ENCODE data around the gene UBE2E3. TPM values are rescaled to one million over a fixed set of nuclear protein-coding genes. Genes with fewer than 3 reads are reported as not detected.
"Not testable (repeated sequence)": the region's sequence is repeated elsewhere in the genome, so short reads cannot be mapped to it uniquely, and the experiment has no call there.

Gene UBE2E3
- total RNA-seq, 1 experiment from 2014 or later, result 60.7 TPM

DNA sequence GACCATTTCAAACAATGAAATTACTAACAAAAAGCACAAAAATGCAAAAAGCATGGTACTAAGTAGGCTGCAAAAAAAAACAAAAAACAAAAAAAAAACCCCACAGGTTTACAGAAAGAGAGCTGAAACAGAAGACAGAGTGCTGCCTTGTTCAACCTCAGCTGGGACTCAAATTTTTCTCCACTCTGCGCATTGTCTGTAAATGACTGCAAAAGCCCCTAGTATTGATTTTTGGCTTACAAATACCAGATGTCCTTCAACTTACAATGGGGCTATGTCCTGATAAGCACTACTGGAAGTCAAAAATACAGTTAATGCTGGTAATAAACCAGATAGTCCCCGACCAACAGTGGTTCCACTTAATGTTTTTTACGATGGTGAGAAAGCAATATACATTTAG, 42.2 kb downstream of the UBE2E3 start:
- DNase-seq (ENCODE audit: extremely low read depth, low read depth), result no peak

DNA sequence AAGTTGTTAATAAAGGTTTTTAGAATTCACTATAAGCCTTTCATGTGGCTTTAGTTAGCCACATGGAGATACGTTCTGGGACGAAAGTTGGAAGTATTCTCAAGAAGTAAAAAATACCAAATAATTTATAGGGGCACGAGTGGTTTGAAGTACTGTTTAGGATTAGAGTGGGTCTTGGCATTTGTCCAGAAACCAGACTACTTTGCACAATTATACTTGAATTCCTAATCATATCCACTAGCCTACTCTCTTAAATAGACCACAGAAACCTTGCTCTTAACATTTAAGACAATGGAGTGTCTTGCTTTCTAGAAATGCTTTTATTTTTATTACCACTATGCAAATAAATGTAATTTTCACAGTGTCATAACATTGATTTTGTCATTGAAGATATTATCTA, 44.6 kb downstream of the UBE2E3 start:
- no peak for DNase-seq (ENCODE audit: extremely low read depth, low read depth)

DNA sequence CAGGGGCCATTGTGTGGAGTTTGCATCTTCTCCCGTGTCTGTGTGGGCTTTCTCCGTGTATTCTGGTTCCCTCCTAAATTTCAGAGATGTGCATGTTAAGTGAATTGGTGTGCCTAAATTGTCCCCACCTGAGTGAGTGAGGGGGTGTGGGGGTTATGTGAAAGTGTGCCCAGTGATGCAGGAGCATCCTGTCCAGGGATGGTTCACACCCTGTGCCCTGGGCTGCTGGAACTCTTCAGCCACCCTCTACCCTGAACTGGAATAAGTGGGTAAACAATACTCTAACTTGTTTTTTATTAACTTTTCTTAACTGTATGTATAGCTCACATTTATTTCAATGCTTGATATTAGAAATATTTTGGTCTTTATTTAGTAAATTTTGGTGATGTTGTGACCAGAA, 56.0 kb downstream of the UBE2E3 start:
- no peak for DNase-seq (ENCODE audit: extremely low read depth, low read depth)

DNA sequence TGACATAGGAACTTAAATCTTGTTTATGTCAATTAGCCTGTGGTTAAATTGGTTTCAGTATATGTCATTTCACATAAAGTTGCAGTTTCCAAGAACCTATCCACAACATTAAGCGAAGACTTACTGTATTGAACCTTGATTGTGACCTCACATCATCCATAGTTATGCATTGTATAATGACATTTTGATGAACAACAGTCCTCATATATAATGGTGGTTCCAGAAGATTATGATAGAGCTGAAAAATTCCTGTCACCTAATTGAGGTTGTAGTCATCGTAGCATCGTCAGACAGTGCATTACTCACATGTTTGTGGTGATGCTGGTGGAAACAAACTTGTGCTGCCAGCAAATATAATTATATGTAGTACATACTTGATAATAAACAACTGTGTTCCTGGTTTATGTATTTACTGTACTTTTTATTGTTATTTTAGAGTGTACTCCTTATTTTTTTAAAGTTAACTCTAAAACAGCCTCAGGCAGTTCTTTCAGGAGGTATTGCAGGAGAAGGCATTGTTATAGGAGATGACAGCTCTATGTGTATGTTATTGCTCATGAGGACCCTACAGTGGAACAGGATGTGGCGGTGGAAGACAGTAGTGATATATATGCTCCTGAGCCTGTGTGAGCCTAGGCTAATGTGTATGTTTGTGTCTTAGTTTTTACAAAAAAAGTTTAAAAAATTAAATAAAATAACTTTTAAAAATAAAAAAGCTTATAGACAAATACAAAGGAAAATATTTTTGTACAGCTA, 56.6 kb downstream of the UBE2E3 start:
- DNase-seq (ENCODE audit: extremely low read depth, low read depth), result peak; percentile 58

DNA sequence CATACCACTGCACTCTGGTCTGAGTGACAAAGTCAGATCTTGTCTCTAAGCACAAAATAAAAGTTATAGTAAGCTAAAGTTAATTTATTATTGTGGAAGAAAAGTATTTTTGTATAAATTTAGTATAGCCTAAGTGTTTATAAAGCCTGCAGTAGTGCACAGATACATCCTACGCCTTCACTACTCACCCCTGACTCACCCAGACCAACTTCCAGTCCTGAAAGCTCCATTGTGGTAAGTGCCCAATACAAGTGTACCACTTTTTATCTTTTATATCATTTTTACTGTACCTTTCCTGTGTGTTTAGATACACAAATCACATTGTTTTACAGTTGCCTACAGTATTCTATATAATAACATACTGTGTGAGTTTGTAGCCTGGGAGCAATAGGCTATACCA, 57.5 kb downstream of the UBE2E3 start:
- no peak for DNase-seq (ENCODE audit: extremely low read depth, low read depth)

DNA sequence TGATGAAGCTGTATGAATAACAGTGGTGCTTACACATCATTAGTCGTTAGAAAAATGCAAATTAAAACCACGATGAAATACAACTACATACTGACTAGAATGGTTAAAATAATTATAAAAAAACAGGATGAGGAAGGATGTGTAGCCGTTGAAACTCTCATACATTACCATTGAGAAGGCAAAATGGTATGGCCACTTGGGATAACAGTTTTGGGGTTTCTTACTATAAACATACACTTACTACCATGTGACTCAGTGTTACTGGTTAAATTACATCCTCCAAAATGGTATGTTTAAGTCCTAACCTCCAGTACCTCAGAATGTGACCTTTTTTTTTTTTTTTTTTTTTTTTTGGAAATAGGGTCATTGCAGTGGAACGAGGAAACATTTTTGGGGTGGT, 58.4 kb downstream of the UBE2E3 start:
- no peak for DNase-seq (ENCODE audit: extremely low read depth, low read depth)

DNA sequence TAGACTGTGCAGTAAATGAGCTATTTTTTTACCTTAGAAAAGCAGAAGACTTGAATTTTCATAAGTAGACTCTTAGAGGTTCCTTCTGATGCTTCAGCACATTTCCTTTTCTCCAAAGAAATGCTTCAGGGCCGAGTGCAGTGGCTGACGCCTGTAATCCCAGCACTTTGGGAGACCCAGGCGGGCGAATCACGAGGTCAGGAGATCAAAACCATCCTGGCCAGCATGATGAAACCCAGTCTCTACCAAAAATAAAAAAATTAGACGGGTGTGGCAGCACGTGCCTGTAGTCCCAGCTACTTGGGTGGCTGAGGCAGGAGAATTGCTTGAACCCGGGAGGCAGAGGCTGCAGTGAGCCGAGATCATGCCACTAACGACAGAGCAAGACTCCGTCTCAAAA, 60.4 kb downstream of the UBE2E3 start:
- DNase-seq (ENCODE audit: extremely low read depth, low read depth), result not testable (repeated sequence)

DNA sequence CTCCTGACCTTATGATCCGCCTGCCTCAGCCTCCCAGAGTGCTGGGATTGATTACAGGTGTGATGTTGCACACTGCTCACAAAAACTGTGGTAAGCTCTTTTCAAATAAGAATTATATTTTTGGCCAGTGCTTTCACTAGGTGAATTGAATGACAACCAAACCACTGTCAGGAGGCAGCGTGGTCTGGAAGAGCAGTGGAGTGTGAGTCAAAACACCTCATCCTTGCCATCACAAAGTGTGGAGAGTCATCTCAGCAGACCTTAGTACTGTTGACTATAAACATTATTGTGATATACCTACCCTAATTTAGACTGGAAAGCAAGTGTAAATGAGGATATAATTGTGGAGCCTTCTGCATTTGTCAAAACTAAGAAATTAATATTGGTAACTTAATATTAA, 61.3 kb downstream of the UBE2E3 start:
- DNase-seq (ENCODE audit: extremely low read depth, low read depth), result no peak

DNA sequence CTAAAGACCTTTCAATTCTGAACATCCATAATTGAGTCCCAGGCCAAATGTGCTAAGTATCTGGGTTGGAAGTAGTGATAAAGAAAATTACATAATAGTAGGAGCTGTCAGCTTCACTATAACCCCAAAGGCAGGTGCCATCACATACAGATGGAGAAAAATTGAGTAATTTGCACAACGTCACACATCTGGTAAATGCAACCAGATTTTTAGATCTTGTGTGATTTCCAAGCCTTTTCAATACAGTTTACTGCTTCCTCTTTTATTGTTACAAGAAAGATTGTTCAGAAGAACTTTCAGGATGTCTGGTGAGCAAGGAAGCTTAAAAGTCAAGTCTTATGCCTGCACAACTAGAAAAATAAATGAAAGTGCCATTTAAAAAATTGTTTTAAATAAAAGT, 62.3 kb downstream of the UBE2E3 start:
- no peak for DNase-seq (ENCODE audit: extremely low read depth, low read depth)

DNA sequence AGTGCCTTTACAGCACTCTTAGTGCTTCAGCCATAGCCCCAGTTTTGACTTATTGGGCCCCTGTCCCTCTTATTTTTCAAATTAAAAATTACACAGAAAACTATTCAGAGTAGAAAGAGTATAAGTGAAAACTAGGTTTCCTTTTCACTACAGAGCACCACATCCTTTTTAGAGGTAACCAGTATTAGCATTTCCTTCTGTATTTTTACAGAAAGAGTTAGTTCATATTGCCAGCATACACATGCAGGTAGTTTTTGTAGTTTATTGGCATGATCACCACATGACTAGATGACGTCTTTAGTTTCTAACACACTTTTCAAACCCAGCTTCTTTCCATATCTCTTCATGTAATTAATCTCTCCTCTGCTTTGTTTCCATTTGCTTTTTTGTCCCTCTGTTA, 66.4 kb downstream of the UBE2E3 start:
- DNase-seq (ENCODE audit: extremely low read depth, low read depth), result no peak

DNA sequence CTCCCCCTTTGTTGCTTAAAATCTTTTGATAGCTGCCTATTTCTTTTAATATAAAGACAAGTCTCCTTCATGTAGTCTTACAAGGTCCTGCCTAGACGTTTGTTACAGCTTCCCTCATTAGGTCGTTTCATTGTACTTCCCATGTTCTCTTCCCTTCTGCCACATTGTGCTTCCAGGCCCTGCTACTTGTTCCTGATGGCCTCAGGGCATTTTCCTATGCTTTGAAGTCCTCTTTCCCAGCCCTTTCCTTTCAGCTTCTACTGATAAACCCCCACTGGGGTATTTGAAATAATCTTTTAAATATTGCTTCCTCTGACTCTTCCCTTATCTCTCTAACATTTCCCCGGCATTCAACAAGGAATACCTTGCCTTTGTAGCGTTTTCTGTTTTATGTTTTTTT, 67.4 kb downstream of the UBE2E3 start:
- DNase-seq (ENCODE audit: extremely low read depth, low read depth), result no peak

DNA sequence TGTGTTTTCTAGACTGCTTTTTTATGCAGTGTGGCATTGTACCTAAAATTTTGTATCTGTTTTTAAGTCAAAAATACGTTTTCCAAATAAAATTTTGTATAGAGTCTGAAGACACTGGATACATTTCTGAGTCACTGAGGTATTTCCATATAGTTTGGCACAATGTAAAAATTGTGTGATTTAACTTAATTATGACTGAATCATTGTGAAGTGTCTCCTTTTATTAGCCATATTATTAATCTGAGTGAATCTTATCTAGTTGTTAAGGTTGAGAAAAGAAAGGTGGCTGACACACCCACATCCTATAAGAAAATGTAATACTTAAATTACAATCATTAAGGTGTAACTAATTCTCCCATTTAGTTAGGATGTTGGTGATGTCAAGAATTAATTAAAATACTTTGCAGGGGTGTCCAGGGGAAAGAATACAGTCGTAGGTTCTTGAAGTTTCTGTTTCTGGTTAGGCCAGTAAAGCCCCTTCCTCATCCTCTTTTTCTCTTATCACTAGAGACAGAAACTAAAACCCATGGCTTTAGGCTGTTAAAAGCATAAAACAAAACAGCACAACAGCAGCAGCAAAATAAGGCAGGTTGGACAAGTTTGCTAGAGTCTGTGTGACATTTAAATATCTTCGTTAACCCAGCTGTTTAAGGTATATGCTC, 71.6 kb downstream of the UBE2E3 start:
- no peak for DNase-seq (ENCODE audit: extremely low read depth, low read depth)

DNA sequence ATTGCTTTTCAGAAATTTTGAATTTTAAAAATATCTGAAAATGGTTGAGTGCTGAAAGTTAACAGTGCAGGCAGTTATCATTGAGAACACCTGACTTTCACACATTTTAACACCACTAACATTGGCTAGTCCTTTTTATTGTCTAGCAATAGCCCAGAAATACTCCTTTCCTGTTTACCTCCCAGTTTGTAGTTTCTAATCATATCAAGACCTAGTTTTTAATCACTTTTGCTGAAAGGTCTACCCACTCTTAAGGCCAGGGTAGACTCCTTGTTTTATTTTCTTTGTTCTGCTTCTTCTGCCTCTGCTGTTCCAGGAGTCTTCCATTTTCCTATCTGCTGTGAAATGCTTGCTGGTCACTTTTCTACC, 72.1 kb downstream of the UBE2E3 start:
- DNase-seq (ENCODE audit: extremely low read depth, low read depth), result no peak

DNA sequence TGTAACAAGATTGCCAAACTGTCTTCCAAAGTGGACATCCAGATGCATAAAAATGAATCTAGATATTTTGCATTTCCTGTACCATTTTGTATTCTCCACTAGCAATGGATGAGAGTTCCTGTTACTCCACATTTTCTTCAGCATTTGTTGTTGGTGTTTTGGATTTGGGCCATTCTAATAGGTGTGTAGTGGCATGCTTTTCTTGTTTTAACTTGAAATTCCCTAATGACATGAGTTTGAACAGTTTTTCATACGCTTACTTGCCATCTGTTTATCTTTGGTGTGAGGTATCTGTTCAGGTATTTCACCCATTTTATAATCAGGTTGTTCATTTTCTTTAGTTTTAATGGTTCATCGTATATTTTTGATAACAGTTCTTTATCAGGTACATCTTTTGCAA, 73.9 kb downstream of the UBE2E3 start:
- no peak for DNase-seq (ENCODE audit: extremely low read depth, low read depth)

DNA sequence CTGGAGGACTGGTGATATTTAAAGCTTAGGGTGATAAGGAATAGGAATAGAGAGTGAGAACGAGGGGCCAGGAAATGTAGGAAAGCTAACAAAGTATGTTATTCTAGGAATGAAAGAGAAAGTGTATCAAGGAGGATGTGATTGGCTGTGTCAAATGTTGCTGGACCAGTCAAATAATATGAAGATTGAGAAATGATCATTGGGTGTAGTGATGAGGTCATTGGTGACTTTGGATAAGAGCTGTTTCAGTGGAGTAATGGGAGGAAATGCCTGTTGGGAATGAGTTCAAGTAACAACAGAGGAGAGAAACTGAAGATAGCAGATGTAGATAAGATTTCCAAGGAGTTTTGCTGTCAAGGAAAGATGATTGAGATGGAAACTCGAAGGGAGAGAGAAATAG, 74.4 kb downstream of the UBE2E3 start:
- DNase-seq (ENCODE audit: extremely low read depth, low read depth), result no peak

DNA sequence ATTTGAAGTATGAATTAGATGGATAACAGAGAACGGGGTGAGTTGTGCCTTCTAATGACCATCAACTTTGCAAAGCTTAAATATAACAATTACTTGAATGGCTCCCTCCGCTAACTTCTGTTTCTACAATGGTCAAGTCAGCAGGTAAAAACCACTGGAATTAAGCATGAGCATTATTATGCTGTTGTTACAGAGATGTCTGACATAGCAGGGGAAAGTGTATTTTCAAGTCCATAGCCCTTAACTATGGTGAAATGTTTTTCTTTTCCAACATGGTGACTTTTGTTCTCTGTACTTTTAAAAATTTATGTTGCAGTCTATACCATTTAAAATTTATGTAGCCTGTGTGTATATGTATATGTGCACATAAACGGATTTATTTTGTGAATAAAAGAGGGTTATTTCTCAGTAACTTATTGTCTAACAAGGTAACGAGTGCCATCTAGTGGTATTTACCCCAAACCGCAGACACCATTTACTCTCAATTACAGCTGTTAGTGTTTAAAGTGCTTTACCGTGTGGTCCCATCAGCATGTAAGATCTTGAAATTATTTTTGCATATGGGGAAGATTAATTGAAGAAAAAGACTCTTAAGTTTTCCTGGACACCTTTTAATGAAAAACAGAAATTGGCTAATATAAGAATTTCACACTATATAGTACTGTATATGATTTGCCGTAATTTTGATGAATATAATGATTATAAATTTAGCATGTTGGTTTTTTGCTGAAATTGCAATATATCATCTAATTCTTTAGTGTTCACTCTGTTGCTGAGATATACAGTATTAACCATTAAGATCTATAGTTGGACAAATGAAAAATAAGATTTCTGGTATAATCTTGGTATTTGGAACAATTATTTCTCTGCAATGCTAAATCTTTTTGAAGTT, 78.2 kb downstream of the UBE2E3 start:
- DNase-seq (ENCODE audit: extremely low read depth, low read depth), result peak; percentile 50

DNA sequence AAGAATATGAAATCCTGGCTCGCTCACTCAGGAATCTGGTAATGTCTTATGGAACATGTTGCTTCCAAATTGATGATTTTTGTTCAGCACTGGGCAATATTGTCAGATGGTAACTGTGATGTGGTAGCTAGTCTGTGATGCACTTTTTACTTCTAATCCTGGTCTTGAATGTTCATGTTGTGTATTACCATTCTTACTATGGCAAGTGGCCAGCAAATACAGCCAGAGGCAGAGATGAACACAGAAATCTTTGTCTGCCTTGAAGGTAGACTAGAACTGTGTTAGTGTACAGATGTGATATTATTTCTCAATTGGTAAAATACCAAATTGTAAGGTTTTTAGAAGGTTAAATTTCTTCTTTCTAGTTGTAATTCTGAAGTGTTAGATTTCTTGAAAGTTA, 83.3 kb downstream of the UBE2E3 start:
- DNase-seq (ENCODE audit: extremely low read depth, low read depth), result no peak

DNA sequence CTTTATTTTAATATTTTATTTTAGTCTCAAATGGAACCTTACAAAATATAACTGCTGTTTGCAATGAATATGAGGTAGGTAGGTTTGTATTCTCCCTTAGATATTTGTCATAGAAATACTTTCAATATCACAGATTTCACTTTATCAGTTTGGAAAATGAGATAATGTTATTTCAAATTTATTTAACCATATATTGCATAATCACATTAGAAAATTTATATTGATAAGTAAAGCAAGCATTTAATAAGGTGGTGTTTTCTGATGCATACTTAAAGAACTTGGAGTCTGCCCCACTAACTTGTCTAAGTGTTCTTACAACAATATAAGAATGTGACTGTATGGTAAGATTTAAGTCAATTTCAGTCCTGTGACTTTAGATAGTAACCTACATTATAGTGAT, 85.1 kb downstream of the UBE2E3 start:
- no peak for DNase-seq (ENCODE audit: extremely low read depth, low read depth)

DNA sequence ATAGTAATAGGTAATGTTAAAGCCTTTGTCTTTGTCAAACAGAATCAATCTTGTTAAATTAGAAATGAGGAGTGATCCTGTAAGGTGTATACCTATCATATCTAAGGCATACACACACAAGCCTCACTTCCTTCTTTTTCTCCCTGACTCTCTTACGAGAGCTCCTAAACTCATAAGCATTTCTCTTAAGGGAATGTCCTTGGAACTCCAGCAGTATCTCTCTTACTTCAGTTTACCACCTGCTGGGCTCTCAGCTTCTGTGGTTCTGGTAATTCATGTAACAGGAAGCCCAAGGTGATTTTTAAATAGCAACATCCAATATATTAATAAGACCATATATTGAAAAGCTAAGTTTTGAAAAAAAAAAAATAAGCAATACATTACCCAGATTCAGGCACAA, 85.9 kb downstream of the UBE2E3 start:
- DNase-seq (ENCODE audit: extremely low read depth, low read depth), result no peak

DNA sequence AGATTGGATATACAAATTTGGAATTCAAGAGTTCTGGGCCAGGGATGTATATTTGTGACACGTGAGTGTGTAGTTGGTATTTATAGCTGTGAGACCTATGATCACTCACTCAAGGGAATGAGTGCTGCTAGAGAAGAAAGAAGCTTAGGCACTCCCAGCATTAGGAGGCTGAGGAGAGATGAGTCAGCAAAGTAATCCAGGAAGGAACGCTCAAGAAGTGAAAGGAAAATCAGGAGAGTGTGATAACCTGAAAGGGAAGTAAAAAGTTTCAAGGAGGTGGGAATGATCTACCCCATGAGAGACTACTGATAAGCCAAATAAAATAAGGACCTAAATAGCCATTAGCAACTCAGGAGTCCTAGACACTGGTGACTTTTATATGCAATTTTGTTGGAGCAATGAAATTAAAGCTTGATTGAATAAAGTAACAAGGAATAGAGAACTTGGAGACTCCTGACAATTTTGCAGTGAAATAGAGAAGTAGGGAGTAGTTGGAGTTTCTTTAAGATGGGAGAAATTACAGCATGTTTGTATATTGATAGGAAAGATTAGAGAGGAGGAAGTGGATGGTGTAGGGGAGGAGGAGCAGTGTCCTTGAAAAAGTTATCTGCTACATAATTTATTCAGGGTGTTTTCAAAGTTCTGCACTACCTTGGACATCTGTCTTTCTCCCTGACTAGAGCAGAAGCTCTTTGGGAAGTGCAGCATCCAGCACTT, 89.9 kb downstream of the UBE2E3 start:
- peak; percentile 48 for DNase-seq (ENCODE audit: extremely low read depth, low read depth)

DNA sequence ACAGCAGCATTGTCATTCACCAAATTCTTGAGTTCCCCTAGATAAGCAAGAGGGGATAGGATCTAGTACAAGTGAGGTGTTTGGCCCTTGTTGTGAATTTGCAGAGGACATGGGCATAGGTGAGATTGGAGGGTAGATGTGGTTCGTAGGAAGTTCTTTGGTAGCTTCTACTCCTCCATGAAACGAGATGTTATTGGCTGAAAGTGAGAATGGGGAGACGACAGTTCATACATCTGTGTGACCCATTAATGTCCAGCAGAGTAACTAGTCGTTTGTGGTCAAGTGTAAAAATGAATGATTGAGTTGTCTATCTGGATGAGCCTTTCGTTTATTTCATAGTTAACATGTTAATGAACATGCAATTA, 90.4 kb downstream of the UBE2E3 start:
- DNase-seq (ENCODE audit: extremely low read depth, low read depth), result no peak
